ENCODE results near the gene TCF4. TPM values are rescaled to one million over a fixed set of nuclear protein-coding genes. Genes with fewer than 3 reads are reported as not detected.

The TCF4 gene
- total RNA-seq, result 100 to 1,000 TPM; 114 to 190 (median 132) TPM

GRCh38 chr18:55588111-55588869 is at the start of gene TCF4:
TSS of gene TCF4 (minus strand) at chr18:55588192. CDS start at chr18:55587116, 1,076 bp downstream.
- 1% methylated on average over 33 to 37 of the region's 46 CpGs for WGBS, 2 donors
- H3K9me3 ChIP-seq, result no peaks in the 10 kb centered on the region
- H3K4me3 ChIP-seq (replicated peaks in 1 of 3), result peak within 1 kb of the TSS; percentile 27 to 74 (median 55)
- peak within 1 kb of the TSS; percentile 64 to 91 (median 86) for H3K27ac ChIP-seq
- no peaks in the 10 kb centered on the region for H3K27me3 ChIP-seq
- peaks cover 0 to 9% of the 10 kb centered on the region in 2 donors for H3K4me1 ChIP-seq
- intact Hi-C loops (cut with DNase I), result no loop called here
- no peak for TF ChIP-seq CTCF (IDR thresholded peaks at IDR 0.05)
- peak in 1 of 2 donors; percentile 33 for TF ChIP-seq POLR2A (IDR thresholded peaks at IDR 0.05)
- H3K36me3 ChIP-seq, result no peaks in the 10 kb centered on the region
- peak; percentile 60 to 64 for DNase-seq

GRCh38 chr18:55637204-55637603 is 49.2 kb upstream of the TCF4 start:
- intact Hi-C loops (cut with DNase I), result no loop called here
- 82 to 86% methylated on average over 8 of the region's 8 CpGs for WGBS, 2 donors
- Histone ChIP-seq H3K4me1 (no peaks in the 10 kb centered on the region), H3K27ac (no peak overlapping the region), H3K9me3 (no peaks in the 10 kb centered on the region), H3K36me3 (no peaks in the 10 kb centered on the region), H3K27me3 (no peaks in the 10 kb centered on the region), H3K4me3 (replicated peaks in 1 of 3) (no peak overlapping the region)
- TF ChIP-seq CTCF (IDR thresholded peaks at IDR 0.05) (no peak), POLR2A (IDR thresholded peaks at IDR 0.05) (no peak)
- no peak for DNase-seq

GRCh38 chr18:55635439-55635838 is 47.4 kb upstream of the TCF4 start:
- 42 to 45% methylated on average over 2 of the region's 2 CpGs for WGBS, 2 donors
- intact Hi-C loops (cut with DNase I), result no loop called here

GRCh38 chr18:55634545-55634944 is 46.6 kb upstream of the TCF4 start:
- Histone ChIP-seq H3K27ac (no peak overlapping the region), H3K4me1 (no peaks in the 10 kb centered on the region), H3K27me3 (no peaks in the 10 kb centered on the region), H3K9me3 (no peaks in the 10 kb centered on the region), H3K4me3 (replicated peaks in 1 of 3) (no peak overlapping the region), H3K36me3 (no peaks in the 10 kb centered on the region)
- intact Hi-C loops (cut with DNase I), result no loop called here
- no peak for DNase-seq
- no peak for TF ChIP-seq CTCF (IDR thresholded peaks at IDR 0.05)
- TF ChIP-seq POLR2A (IDR thresholded peaks at IDR 0.05), result no peak
- WGBS, 2 donors, result 87 to 89% methylated on average over 3 of the region's 3 CpGs

More at GRCh38 chr18:55635439-55635838, 47.4 kb upstream of the TCF4 start:
- Histone ChIP-seq H3K4me3 (replicated peaks in 1 of 3) (no peak overlapping the region), H3K27me3 (no peaks in the 10 kb centered on the region), H3K27ac (no peak overlapping the region), H3K36me3 (no peaks in the 10 kb centered on the region), H3K9me3 (no peaks in the 10 kb centered on the region), H3K4me1 (no peaks in the 10 kb centered on the region)
- TF ChIP-seq POLR2A (IDR thresholded peaks at IDR 0.05), result no peak
- no peak for TF ChIP-seq CTCF (IDR thresholded peaks at IDR 0.05)
- no peak for DNase-seq

GRCh38 chr18:55633032-55633431 is 45.0 kb upstream of the TCF4 start:
- DNase-seq, result no peak
- Histone ChIP-seq H3K36me3 (no peaks in the 10 kb centered on the region), H3K4me3 (replicated peaks in 1 of 3) (no peak overlapping the region), H3K9me3 (no peaks in the 10 kb centered on the region), H3K4me1 (no peaks in the 10 kb centered on the region), H3K27me3 (no peaks in the 10 kb centered on the region), H3K27ac (no peak overlapping the region)
- TF ChIP-seq POLR2A (IDR thresholded peaks at IDR 0.05), result no peak
- TF ChIP-seq CTCF (IDR thresholded peaks at IDR 0.05), result no peak
- WGBS, 2 donors, result 53 to 87% methylated on average over 2 of the region's 2 CpGs
- intact Hi-C loops (cut with DNase I), result no loop called here
